ENCODE measurements around the gene SRPX.

DNA sequence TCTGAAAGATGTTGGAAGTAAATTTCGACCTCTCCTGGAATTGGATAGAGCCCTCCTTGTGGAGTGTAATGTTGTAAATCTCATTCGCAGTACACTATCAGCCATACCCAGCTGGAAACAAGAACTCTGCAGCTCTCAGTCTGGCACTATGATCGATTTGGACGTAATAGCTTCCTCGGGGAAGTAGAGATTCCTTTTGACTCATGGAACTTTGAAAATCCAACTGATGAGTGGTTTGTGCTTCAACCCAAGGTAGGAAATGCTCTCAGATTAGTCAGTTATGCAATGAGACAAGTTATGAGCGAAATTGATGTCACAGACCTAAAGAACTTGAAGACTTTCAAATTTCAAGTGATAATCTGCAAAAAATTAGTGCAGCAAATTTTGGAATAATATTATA, 110.4 kb downstream of the SRPX start:
- TF ChIP-seq POLR2A (IDR thresholded peaks at IDR 0.05): no peak
- TF ChIP-seq, protein P1, sequence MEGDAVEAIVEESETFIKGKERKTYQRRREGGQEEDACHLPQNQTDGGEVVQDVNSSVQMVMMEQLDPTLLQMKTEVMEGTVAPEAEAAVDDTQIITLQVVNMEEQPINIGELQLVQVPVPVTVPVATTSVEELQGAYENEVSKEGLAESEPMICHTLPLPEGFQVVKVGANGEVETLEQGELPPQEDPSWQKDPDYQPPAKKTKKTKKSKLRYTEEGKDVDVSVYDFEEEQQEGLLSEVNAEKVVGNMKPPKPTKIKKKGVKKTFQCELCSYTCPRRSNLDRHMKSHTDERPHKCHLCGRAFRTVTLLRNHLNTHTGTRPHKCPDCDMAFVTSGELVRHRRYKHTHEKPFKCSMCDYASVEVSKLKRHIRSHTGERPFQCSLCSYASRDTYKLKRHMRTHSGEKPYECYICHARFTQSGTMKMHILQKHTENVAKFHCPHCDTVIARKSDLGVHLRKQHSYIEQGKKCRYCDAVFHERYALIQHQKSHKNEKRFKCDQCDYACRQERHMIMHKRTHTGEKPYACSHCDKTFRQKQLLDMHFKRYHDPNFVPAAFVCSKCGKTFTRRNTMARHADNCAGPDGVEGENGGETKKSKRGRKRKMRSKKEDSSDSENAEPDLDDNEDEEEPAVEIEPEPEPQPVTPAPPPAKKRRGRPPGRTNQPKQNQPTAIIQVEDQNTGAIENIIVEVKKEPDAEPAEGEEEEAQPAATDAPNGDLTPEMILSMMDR (IDR thresholded peaks at IDR 0.05): no peak

Measured in Peyer's patch (tissue), 4 donors.